ENCODE results near the gene TMUB1.

- TF ChIP-seq RAD51 (IDR thresholded peaks at IDR 0.05; ENCODE audit: borderline replicate concordance, low read depth) (no peak), FOXP1 (CRISPR knock-in tag; IDR thresholded peaks at IDR 0.05) (no peak), CTCF (IDR thresholded peaks at IDR 0.05 in 2 of 3, conservative IDR thresholded peaks at IDR 0.05 in 1 of 3; ENCODE audit: insufficient read depth in 2 of 3, low read depth in 1 of 3, low read length in 3 of 3) (no peak), ZNF740 (CRISPR knock-in tag; IDR thresholded peaks at IDR 0.05) (no peak), ZNF740 (tag; IDR thresholded peaks at IDR 0.05) (no peak), POLR2A (conservative IDR thresholded peaks at IDR 0.05) (no peak), ZNF561 (CRISPR knock-in tag; conservative IDR thresholded peaks at IDR 0.05) (no peak), ZNF121 (CRISPR knock-in tag; conservative IDR thresholded peaks at IDR 0.05) (no peak), POLR2AphosphoS5 (IDR thresholded peaks at IDR 0.05; ENCODE audit: control insufficient read depth, insufficient read depth, low read depth, low read length) (no peak), EZH2 (IDR thresholded peaks at IDR 0.05; ENCODE audit: borderline replicate concordance, low read depth, low read length) (no peak), E2F4 (CRISPR knock-in tag; IDR thresholded peaks at IDR 0.05; ENCODE audit: low read depth) (no peak), REST (IDR thresholded peaks at IDR 0.05; ENCODE audit: borderline replicate concordance) (no peak), REST (CRISPR knock-in tag; IDR thresholded peaks at IDR 0.05; ENCODE audit: low read depth) (no peak), TAF1 (IDR thresholded peaks at IDR 0.05; ENCODE audit: control insufficient read depth, extremely low read depth, insufficient read depth, low read length, severe bottlenecking) (no peak)
Observed at GRCh38 chr7:151131592-151132293, 48.5 kb upstream of the TMUB1 start.

Data from K562 (cell line).